CD14-positive monocyte (primary cell): Measurements from ENCODE around the gene WBP11. TPM values are rescaled to one million over a fixed set of nuclear protein-coding genes. Genes with fewer than 3 reads are reported as not detected.
A peak's percentile ranks its signal among the peaks of the same experiment; 100 is the strongest.

ENCODE experiments used
- DNase-seq, 3 donors: peaks; one replicate each; pipeline ENCODE4 v3.0.0-alpha.2; 2011 to 2022
- H2AFZ ChIP-seq: 2 replicates; pipeline ENCODE4 v1.6.0; 2012; ENCODE audit warnings: mild to moderate bottlenecking, low read depth, low read length, inconsistent platforms; ENCODE audit not compliant: insufficient read depth, poor library complexity, severe bottlenecking
- H3K27ac ChIP-seq, 2 donors: 1 replicate in 1 of 2; 2 replicates in 1 of 2; pipeline ENCODE4 v1.5.1; 2012 to 2013; ENCODE audit warnings: low read length in 2 of 2, control low read depth in 1 of 2, inconsistent platforms in 1 of 2, low read depth in 1 of 2, mild to moderate bottlenecking in 1 of 2
- H3K27me3 ChIP-seq, 2 donors: one replicate each; pipeline versions ENCODE4 v1.6.0 to v1.6.1; 2011 to 2013; ENCODE audit warnings: low read length in 2 of 2; ENCODE audit not compliant: control insufficient read depth in 2 of 2, insufficient read depth in 2 of 2
- H3K36me3 ChIP-seq, 2 donors: replicated peaks in 1 of 2; 1 replicate in 1 of 2; 2 replicates in 1 of 2; pipeline versions ENCODE4 v1.5.1 to v1.6.1; 2012 to 2013; ENCODE audit warnings: low read length in 2 of 2, control low read depth in 1 of 2, inconsistent platforms in 1 of 2, mild to moderate bottlenecking in 1 of 2; ENCODE audit not compliant: insufficient read depth in 2 of 2, control insufficient read depth in 1 of 2
- H3K4me1 ChIP-seq, 2 donors: 1 replicate in 1 of 2; 2 replicates in 1 of 2; pipeline versions ENCODE4 v1.5.1 to v1.6.1; 2012 to 2013; ENCODE audit warnings: low read length in 2 of 2, control low read depth in 1 of 2, inconsistent platforms in 1 of 2, mild to moderate bottlenecking in 1 of 2, moderate library complexity in 1 of 2; ENCODE audit not compliant: insufficient read depth in 2 of 2, control insufficient read depth in 1 of 2
- H3K4me2 ChIP-seq: replicated peaks from 2 replicates; pipeline ENCODE3; 2012; ENCODE audit warnings: low read length, moderate library complexity, mild to moderate bottlenecking; ENCODE audit not compliant: poor library complexity, severe bottlenecking; ENCODE audit errors: extremely low read depth
- H3K4me3 ChIP-seq, 3 experiments: fragments of 200-600 bp in 1 of 3; sonication (generic) in 1 of 3; replicated peaks in 1 of 3; 1 replicate in 2 of 3; 2 replicates in 1 of 3; pipeline ENCODE4 v1.5.1; 2011 to 2013; ENCODE audit warnings: low read length in 3 of 3, mild to moderate bottlenecking in 3 of 3, control low read depth in 2 of 3, low read depth in 2 of 3, inconsistent platforms in 1 of 3, moderate library complexity in 1 of 3
- H3K79me2 ChIP-seq: 2 replicates; pipeline ENCODE4 v1.6.0; 2012; ENCODE audit warnings: mild to moderate bottlenecking, control low read depth, inconsistent platforms, low read length, moderate library complexity; ENCODE audit not compliant: insufficient read depth
- H3K9ac ChIP-seq: 2 replicates; pipeline ENCODE4 v1.6.0; 2017; ENCODE audit warnings: low read length, mild to moderate bottlenecking; ENCODE audit not compliant: insufficient read depth, poor library complexity, severe bottlenecking
- H3K9me3 ChIP-seq, 2 donors: replicated peaks in 1 of 2; 1 replicate in 1 of 2; 2 replicates in 1 of 2; pipeline versions ENCODE4 v1.5.1 to v1.6.1; 2012 to 2013; ENCODE audit warnings: low read length in 2 of 2, control low read depth in 1 of 2; ENCODE audit not compliant: control insufficient read depth in 1 of 2, insufficient read depth in 1 of 2
- H4K20me1 ChIP-seq: 2 replicates; pipeline ENCODE4 v1.6.0; 2012; ENCODE audit warnings: mild to moderate bottlenecking, low read length, control low read depth, moderate library complexity; ENCODE audit not compliant: insufficient read depth
- H3K27ac Mint-ChIP-seq, 7 donors: one replicate each; pipeline ENCODE4 v1.8.0; 2020; ENCODE audit warnings: mild to moderate bottlenecking in 7 of 7, mixed read lengths in 7 of 7, moderate library complexity in 6 of 7, inconsistent platforms in 2 of 7
- H3K27me3 Mint-ChIP-seq, 3 donors: one replicate each; pipeline ENCODE4 v1.8.0; 2021 to 2022; ENCODE audit warnings: low read depth in 3 of 3, mild to moderate bottlenecking in 3 of 3, mixed read lengths in 3 of 3, moderate library complexity in 3 of 3, inconsistent platforms in 1 of 3
- H3K36me3 Mint-ChIP-seq, 2 donors: one replicate each; pipeline ENCODE4 v1.8.0; 2020; ENCODE audit warnings: mixed read lengths in 2 of 2, inconsistent platforms in 1 of 2, mild to moderate bottlenecking in 1 of 2
- H3K4me1 Mint-ChIP-seq: one replicate; pipeline ENCODE4 v1.8.0; 2020; ENCODE audit warnings: mild to moderate bottlenecking, mixed read lengths
- H3K4me3 Mint-ChIP-seq, 2 donors: one replicate each; pipeline ENCODE4 v1.8.0; 2020; ENCODE audit warnings: mild to moderate bottlenecking in 2 of 2, mixed read lengths in 2 of 2, moderate library complexity in 1 of 2
- H3K9me3 Mint-ChIP-seq, 7 donors: one replicate each; pipeline ENCODE4 v1.8.0; 2020 to 2022; ENCODE audit warnings: mixed read lengths in 7 of 7, mild to moderate bottlenecking in 6 of 7, moderate library complexity in 6 of 7, inconsistent platforms in 2 of 7
- CTCF ChIP-seq: fragments of 200-600 bp; IDR thresholded peaks from one replicate; pipeline ENCODE4 v1.8.0; 2022; ENCODE audit warnings: antibody characterized with exemption, mild to moderate bottlenecking
- WGBS: methylation state at CpG from one replicate; pipeline ENCODE4 v1.1.5; 2013; ENCODE audit warnings: missing lambda C conversion rate; ENCODE audit not compliant: insufficient coverage; 5-methylcytosine and 5-hydroxymethylcytosine counted together
- intact Hi-C, 2 donors: fragments of 100-400 bp; cut with micrococcal nuclease; formaldehyde crosslinking; loops; one replicate each; pipeline versions ENCODE4 v1.15.0 to v1.15.1; 2023
- polyA plus RNA-seq, 3 donors: library from polyadenylated mRNA; depleted of rRNA in 1 of 3; unstranded in 2 of 3; stranded (reverse) in 1 of 3; fragments of 300-500 nt in 2 of 3; fragments of >200 nt in 1 of 3; fragmentation: Illumina TruSeq in 2 of 3; gene quantifications; 1 replicate in 2 of 3; 2 replicates in 1 of 3; pipeline ENCODE4 v1.2.3, GENCODE V29; 2012 to 2021

WBP11 gene
- polyA plus RNA-seq, 3 donors, result 20.5 to 46.2 (median 29.2) TPM

GRCh38 chr12:14846876-14847580, 43.8 kb upstream of the WBP11 start:
- Histone ChIP-seq H4K20me1 (no peaks in the 10 kb centered on the region), H3K4me2 (no peak overlapping the region), H3K79me2 (no peaks in the 10 kb centered on the region), H3K4me3 (no peak overlapping the region), H3K27ac (no peak overlapping the region), H3K4me1 (no peaks in the 10 kb centered on the region), H3K9ac (no peak overlapping the region), H3K36me3 (no peaks in the 10 kb centered on the region), H3K27me3 (no peaks in the 10 kb centered on the region), H3K9me3 (no peaks in the 10 kb centered on the region), H2AFZ (no peak overlapping the region)
- intact Hi-C loops, result loop anchor here (5.0 to 10.0 kb wide), 2 partner anchors 88 to 150 kb away; partner anchors contain the start of gene ERP27 (in 1 of the 2)
- no peak for DNase-seq
- Mint-ChIP-seq H3K4me1 (peaks cover 2% of the 10 kb centered on the region), H3K9me3 (no peaks in the 10 kb centered on the region), H3K36me3 (no peaks in the 10 kb centered on the region), H3K27ac (no peak overlapping the region), H3K27me3 (peaks cover 0 to 3% (median 2%) of the 10 kb centered on the region in 3 donors), H3K4me3 (no peak overlapping the region)
- TF ChIP-seq CTCF, result no peak
- WGBS, result no CpG with 5 or more reads among the region's 4 CpGs

- no peak overlapping the region for H3K27ac Mint-ChIP-seq
- Histone ChIP-seq H3K27ac (no peak overlapping the region), H2AFZ (no peak overlapping the region)
Observed at GRCh38 chr12:14846042-14846587, 42.8 kb upstream of the WBP11 start.

More at GRCh38 chr12:14846042-14846587, 42.8 kb upstream of the WBP11 start:
- H3K4me3 ChIP-seq, result no peak overlapping the region
- no peak for TF ChIP-seq CTCF
- no peaks in the 10 kb centered on the region for H3K9me3 Mint-ChIP-seq
- 0% methylated on average over 1 of the region's 3 CpGs for WGBS
- no peaks in the 10 kb centered on the region for H3K27me3 ChIP-seq
- H3K4me3 Mint-ChIP-seq, result no peak overlapping the region
- H3K4me1 ChIP-seq, result no peaks in the 10 kb centered on the region
- H3K79me2 ChIP-seq, result no peaks in the 10 kb centered on the region
- H3K27me3 Mint-ChIP-seq, result peaks cover 0 to 2% (median 0%) of the 10 kb centered on the region in 3 donors
- H3K9me3 ChIP-seq, result no peaks in the 10 kb centered on the region
- H3K4me1 Mint-ChIP-seq, result peaks cover 2% of the 10 kb centered on the region
- DNase-seq, result peak in 2 of 3 donors; percentile 14 to 15
- H3K9ac ChIP-seq, result no peak overlapping the region
- intact Hi-C loops, result loop anchor here (5.0 to 10.0 kb wide), 2 partner anchors 89 to 151 kb away; partner anchors contain the start of gene ERP27 (in 1 of the 2)
- H3K36me3 ChIP-seq, result no peaks in the 10 kb centered on the region
- no peaks in the 10 kb centered on the region for H4K20me1 ChIP-seq
- no peak overlapping the region for H3K4me2 ChIP-seq
- no peaks in the 10 kb centered on the region for H3K36me3 Mint-ChIP-seq
